GM23248 (cell line): ENCODE data around the gene ZNF827. TPM values are rescaled to one million over a fixed set of nuclear protein-coding genes. Genes with fewer than 3 reads are reported as not detected.

Experiments
- DNase-seq: peaks from one replicate; pipeline ENCODE4 v3.0.0-alpha.2; 2015
- H2AFZ ChIP-seq: fragments of 200-600 bp; sonication (generic); 2 replicates; pipeline ENCODE4 v1.6.1; 2016; ENCODE audit warnings: antibody characterized with exemption
- H3F3A ChIP-seq: fragments of 200-600 bp; sonication (generic); 2 replicates; pipeline ENCODE4 v1.6.1; 2016; ENCODE audit warnings: mild to moderate bottlenecking, antibody characterized with exemption, mixed run types; ENCODE audit not compliant: insufficient read depth
- H3K27ac ChIP-seq: fragments of 200-600 bp; sonication (generic); 2 replicates; pipeline ENCODE4 v1.5.1; 2016; ENCODE audit warnings: mild to moderate bottlenecking
- H3K27me3 ChIP-seq: fragments of 200-600 bp; sonication (generic); replicated peaks from 2 replicates; pipeline ENCODE4 v1.6.1; 2016; ENCODE audit warnings: mild to moderate bottlenecking; ENCODE audit not compliant: insufficient read depth
- H3K36me3 ChIP-seq: fragments of 200-600 bp; sonication (generic); 2 replicates; pipeline ENCODE4 v1.6.1; 2016; ENCODE audit warnings: low read depth, mild to moderate bottlenecking
- H3K4me1 ChIP-seq: fragments of 200-600 bp; sonication (generic); 2 replicates; pipeline ENCODE4 v1.6.1; 2016; ENCODE audit warnings: mild to moderate bottlenecking; ENCODE audit not compliant: insufficient read depth
- H3K4me2 ChIP-seq: fragments of 200-600 bp; sonication (generic); one replicate; pipeline ENCODE4 v1.6.1; 2016; ENCODE audit warnings: mild to moderate bottlenecking; ENCODE audit not compliant: unreplicated experiment
- H3K4me3 ChIP-seq: fragments of 200-600 bp; sonication (generic); 2 replicates; pipeline ENCODE4 v1.5.1; 2016; ENCODE audit warnings: mild to moderate bottlenecking
- H3K79me2 ChIP-seq: fragments of 200-600 bp; sonication (generic); 2 replicates; pipeline ENCODE4 v1.6.1; 2016; ENCODE audit warnings: mild to moderate bottlenecking; ENCODE audit not compliant: insufficient read depth
- H3K9ac ChIP-seq: fragments of 200-600 bp; sonication (generic); 2 replicates; pipeline ENCODE4 v1.6.1; 2016; ENCODE audit warnings: mild to moderate bottlenecking
- H3K9me2 ChIP-seq: fragments of 200-600 bp; sonication (generic); 2 replicates; pipeline ENCODE4 v1.6.1; 2016; ENCODE audit warnings: mixed run types, mild to moderate bottlenecking, moderate library complexity; ENCODE audit not compliant: insufficient read depth
- H3K9me3 ChIP-seq: fragments of 200-600 bp; sonication (generic); one replicate; pipeline ENCODE4 v1.6.1; 2017; ENCODE audit warnings: low read depth
- H4K20me1 ChIP-seq: fragments of 200-600 bp; sonication (generic); 2 replicates; pipeline ENCODE4 v1.6.0; 2016; ENCODE audit not compliant: insufficient read depth
- EZH2 ChIP-seq: fragments of 200-600 bp; sonication (generic); IDR thresholded peaks from 2 replicates; pipeline ENCODE4 v1.6.1; 2018; ENCODE audit warnings: antibody characterized with exemption, mild to moderate bottlenecking; ENCODE audit not compliant: insufficient read depth, poor library complexity, severe bottlenecking
- EZH2phosphoT487 ChIP-seq: fragments of 200-600 bp; sonication (generic); IDR thresholded peaks from 2 replicates; pipeline ENCODE4 v1.6.1; 2018; ENCODE audit warnings: antibody characterized with exemption, moderate library complexity, mild to moderate bottlenecking, low read depth; ENCODE audit not compliant: insufficient read depth
- WGBS, 2 experiments: methylation state at CpG; one replicate each; pipeline ENCODE4 v1.1.6; 2015 to 2017; ENCODE audit warnings: low lambda C conversion rate in 2 of 2, low coverage in 1 of 2; ENCODE audit errors: missing lambda C conversion rate in 2 of 2; 5-methylcytosine and 5-hydroxymethylcytosine counted together
- in situ Hi-C: fragments of 300-500 bp; cut with MboI; formaldehyde crosslinking; loops from 2 replicates; pipeline ENCODE4 v1.15.0; 2020
- polyA plus RNA-seq: library from polyadenylated mRNA; unstranded; fragments of >200 nt; fragmentation: Nextera tagmentation; extraction: Ambion mirVana; gene quantifications from 2 replicates; pipeline ENCODE4 v1.2.1, GENCODE V29; 2016
- total RNA-seq: library from RNA; depleted of rRNA; stranded (reverse); fragments of >200 nt; shearing (Covaris generic); gene quantifications from 2 replicates; pipeline ENCODE4 v1.2.3, GENCODE V29; 2014

The ZNF827 gene
- total and polyA plus RNA-seq, 2 experiments from 2014 or later: 5.0 to 10.1 TPM

DNA sequence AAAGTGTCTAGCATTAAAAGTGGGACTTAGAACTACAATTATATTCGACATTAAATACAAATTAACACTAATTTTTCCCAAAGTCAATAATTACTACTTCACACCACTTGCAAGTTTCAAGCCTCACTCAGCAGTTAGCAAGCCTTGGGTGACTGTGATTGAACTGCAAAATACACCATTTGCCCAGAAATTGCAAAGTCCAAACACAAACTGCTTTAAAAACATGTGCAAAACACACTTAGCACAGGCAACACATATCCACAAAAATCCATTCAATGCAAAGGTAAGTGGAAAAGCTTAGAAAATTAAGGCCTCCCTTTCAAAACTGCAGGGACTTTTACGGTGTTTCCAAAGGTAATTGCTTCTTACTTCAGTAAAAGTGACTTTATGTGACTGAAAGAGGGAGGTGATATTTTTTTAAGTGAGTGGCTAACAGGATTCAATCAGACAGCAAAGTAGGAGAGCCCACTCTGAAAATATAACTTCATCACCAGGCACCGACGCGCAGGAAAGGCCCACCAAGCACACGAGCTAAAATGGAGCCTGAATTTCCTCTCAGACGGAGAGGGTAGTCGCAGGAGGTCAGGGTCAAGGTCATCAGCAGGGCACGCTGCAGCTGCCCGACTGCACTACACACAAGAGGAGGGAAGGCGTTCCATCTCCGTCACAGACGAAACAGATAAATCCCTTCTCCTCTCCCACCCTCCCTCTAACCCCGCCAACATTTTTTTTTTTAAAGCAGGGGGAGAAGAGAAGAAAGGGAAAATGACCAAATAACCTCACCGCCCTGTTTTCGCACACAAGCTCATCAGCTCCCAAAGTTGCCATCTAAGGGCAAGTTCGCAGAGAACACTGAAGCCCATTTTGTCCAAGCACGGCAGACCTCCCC is 3.1 kb downstream of the ZNF827 start:
- DNase-seq: peak; percentile 40
- no peaks in the 10 kb centered on the region for H3K9me3 ChIP-seq
- TF ChIP-seq EZH2: no peak
- no peak for TF ChIP-seq EZH2phosphoT487
- no peaks in the 10 kb centered on the region for H3K27me3 ChIP-seq
- peak overlapping the region; percentile 81 for H2AFZ ChIP-seq
- H3K27ac ChIP-seq: peak overlapping the region; percentile 91
- in situ Hi-C loops: no loop called here
- peak overlapping the region; percentile 97 for H3K4me3 ChIP-seq
- WGBS, 2 experiments: 2 to 5% methylated on average over 13 to 18 of the region's 18 CpGs
- peaks cover 35% of the 10 kb centered on the region for H3K4me1 ChIP-seq
- no peaks in the 10 kb centered on the region for H3K36me3 ChIP-seq
- H3K4me2 ChIP-seq: peak overlapping the region; percentile 79
- no peaks in the 10 kb centered on the region for H4K20me1 ChIP-seq
- H3K9ac ChIP-seq: peak overlapping the region; percentile 99
- H3K9me2 ChIP-seq: no peaks in the 10 kb centered on the region
- peaks cover 24% of the 10 kb centered on the region for H3F3A ChIP-seq
- H3K79me2 ChIP-seq: peaks cover 67% of the 10 kb centered on the region

DNA sequence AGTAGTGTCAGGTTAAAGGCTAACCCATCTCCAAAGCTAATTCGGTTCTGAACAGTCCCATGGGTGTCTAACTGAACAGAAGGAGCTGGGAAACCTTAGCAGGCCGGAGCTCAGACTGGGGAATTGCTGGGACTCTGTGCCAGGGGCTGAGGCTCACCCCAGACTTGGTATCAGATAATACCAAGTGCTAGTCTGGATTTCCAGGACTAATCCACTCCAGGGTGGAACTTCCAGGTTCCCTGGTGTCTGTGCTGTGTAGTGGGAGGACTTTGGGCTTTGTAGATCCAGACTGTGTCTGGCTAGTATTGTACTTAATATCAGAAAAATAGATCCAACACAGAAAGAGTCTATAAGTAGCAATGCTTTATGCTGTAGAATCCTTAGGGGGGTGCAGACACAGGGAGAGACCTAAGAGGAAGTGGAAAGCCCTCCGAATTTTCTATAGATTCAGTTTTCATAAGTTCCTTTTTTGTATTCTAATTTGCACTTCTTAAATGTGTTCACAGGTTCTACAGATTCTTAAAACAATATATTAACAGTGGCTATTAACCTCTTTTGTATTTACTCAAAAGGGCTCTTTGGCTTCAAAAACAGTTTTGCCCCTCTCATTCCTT is 4.1 kb downstream of the ZNF827 start:
- TF ChIP-seq EZH2phosphoT487: no peak
- TF ChIP-seq EZH2: no peak
- 83 to 85% methylated on average over 3 of the region's 3 CpGs for WGBS, 2 experiments
- Histone ChIP-seq H3K9ac (peak overlapping the region; percentile 99; the same call in 1 of the 2 replicates), H3K4me1 (peaks cover 29% of the 10 kb centered on the region), H3K4me3 (no peak overlapping the region), H4K20me1 (no peaks in the 10 kb centered on the region), H3K27ac (peak overlapping the region; percentile 91), H3K79me2 (peaks cover 77% of the 10 kb centered on the region), H3K9me2 (no peaks in the 10 kb centered on the region), H2AFZ (peak overlapping the region; percentile 81; the same call in 1 of the 2 replicates), H3K27me3 (no peaks in the 10 kb centered on the region), H3K9me3 (no peaks in the 10 kb centered on the region), H3F3A (peaks cover 16% of the 10 kb centered on the region), H3K36me3 (no peaks in the 10 kb centered on the region), H3K4me2 (peak overlapping the region; percentile 79)
- in situ Hi-C loops: no loop called here
- peak; percentile 6 for DNase-seq

DNA sequence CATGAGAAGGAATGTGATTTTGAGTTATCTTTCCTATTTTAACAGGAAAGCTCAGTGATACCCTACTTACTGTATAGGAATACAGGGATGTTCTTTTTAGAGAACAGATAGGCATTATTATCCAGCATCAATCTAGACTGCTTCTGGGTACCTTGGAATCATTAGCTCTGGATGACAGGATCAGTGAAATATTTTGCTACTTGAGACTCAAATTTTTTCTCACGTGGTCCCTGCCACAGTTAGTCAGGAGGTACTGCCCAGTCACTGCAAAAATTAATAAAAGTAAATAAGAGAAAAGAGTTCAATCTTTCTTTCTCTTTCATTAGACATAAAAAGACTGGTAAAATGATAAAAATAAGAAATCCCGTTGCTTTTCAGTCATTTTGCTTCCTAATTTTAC is 5.5 kb downstream of the ZNF827 start:
- H2AFZ ChIP-seq: no peak overlapping the region
- H3K9ac ChIP-seq: peak overlapping the region; percentile 45; the same call in 1 of the 2 replicates
- DNase-seq: peak; percentile 74
- in situ Hi-C loops: no loop called here
- H3K27ac ChIP-seq: peak overlapping the region; percentile 91
- H3K9me3 ChIP-seq: no peaks in the 10 kb centered on the region
- H3K36me3 ChIP-seq: no peaks in the 10 kb centered on the region
- H3K9me2 ChIP-seq: no peaks in the 10 kb centered on the region
- WGBS, 2 experiments: 20 to 28% methylated on average over 2 of the region's 2 CpGs
- H3K4me2 ChIP-seq: no peak overlapping the region
- no peaks in the 10 kb centered on the region for H4K20me1 ChIP-seq
- TF ChIP-seq EZH2: no peak
- no peak for TF ChIP-seq EZH2phosphoT487
- no peak overlapping the region for H3K4me3 ChIP-seq
- H3F3A ChIP-seq: 0 out of 2 replicates have a peak, but pooled peaks cover 5% of the 10 kb centered on the region
- peaks cover 90% of the 10 kb centered on the region for H3K79me2 ChIP-seq
- H3K27me3 ChIP-seq: no peaks in the 10 kb centered on the region
- H3K4me1 ChIP-seq: peaks cover 23% of the 10 kb centered on the region

DNA sequence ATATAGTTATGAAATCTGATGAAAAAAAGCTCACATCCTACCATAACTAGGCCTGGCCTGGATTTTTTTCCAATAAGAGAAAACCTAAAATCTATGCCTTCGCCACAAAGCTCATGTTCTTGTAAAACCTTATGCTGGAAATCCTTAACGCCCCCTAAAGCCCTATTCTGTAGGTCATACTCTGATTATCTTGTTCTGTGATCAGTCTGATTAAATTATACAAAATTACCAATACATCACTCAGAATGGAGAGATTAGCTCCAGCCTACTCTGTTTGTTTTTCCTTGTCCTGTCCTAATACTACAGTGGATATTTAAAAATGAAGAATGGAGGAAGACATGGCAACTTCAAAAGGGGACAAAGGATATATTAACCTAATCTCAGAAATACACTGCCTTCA is 7.2 kb downstream of the ZNF827 start:
- Histone ChIP-seq H4K20me1 (no peaks in the 10 kb centered on the region), H3K9me3 (no peaks in the 10 kb centered on the region)
- 96 to 97% methylated on average over 2 of the region's 2 CpGs for WGBS, 2 experiments

More for the DNA sequence above, 7.2 kb downstream of the ZNF827 start:
- TF ChIP-seq EZH2: no peak
- no peak for TF ChIP-seq EZH2phosphoT487
- in situ Hi-C loops: no loop called here
- H3K9me2 ChIP-seq: no peaks in the 10 kb centered on the region
- H3F3A ChIP-seq: 0 out of 2 replicates have a peak, but pooled peaks cover 5% of the 10 kb centered on the region
- peaks cover 100% of the 10 kb centered on the region for H3K79me2 ChIP-seq
- no peak overlapping the region for H3K27ac ChIP-seq
- no peak overlapping the region for H3K4me2 ChIP-seq
- no peak overlapping the region for H2AFZ ChIP-seq
- H3K4me1 ChIP-seq: peaks cover 23% of the 10 kb centered on the region
- H3K27me3 ChIP-seq: no peaks in the 10 kb centered on the region
- no peak overlapping the region for H3K4me3 ChIP-seq
- no peak for DNase-seq
- H3K36me3 ChIP-seq: no peaks in the 10 kb centered on the region
- no peak overlapping the region for H3K9ac ChIP-seq
